GM13976 (cell line): Measurements from ENCODE around the gene ANO4.
"Not testable (repeated sequence)": the region's sequence is repeated elsewhere in the genome, so short reads cannot be mapped to it uniquely, and the experiment has no call there.

Experiments
- DNase-seq: peaks from one replicate; pipeline ENCODE4 v3.0.0; 2012; ENCODE audit warnings: low spot score
- in situ Hi-C: fragments of 300-500 bp; cut with MboI; formaldehyde crosslinking; loops from one replicate; pipeline ENCODE4 v1.12.0; 2022; ENCODE audit warnings: low sequenced_read_pairs, mixed read lengths, inconsistent platforms; ENCODE audit not compliant: unreplicated experiment
- TF ChIP-seq, protein P1 (sequence below): IDR thresholded peaks from 2 replicates; pipeline ENCODE4 v1.5.1; 2012; ENCODE audit warnings: borderline replicate concordance, mild to moderate bottlenecking; ENCODE audit not compliant: insufficient read depth; ENCODE audit errors: extremely low read depth, missing control alignments, control extremely low read depth

The ANO4 gene

DNA sequence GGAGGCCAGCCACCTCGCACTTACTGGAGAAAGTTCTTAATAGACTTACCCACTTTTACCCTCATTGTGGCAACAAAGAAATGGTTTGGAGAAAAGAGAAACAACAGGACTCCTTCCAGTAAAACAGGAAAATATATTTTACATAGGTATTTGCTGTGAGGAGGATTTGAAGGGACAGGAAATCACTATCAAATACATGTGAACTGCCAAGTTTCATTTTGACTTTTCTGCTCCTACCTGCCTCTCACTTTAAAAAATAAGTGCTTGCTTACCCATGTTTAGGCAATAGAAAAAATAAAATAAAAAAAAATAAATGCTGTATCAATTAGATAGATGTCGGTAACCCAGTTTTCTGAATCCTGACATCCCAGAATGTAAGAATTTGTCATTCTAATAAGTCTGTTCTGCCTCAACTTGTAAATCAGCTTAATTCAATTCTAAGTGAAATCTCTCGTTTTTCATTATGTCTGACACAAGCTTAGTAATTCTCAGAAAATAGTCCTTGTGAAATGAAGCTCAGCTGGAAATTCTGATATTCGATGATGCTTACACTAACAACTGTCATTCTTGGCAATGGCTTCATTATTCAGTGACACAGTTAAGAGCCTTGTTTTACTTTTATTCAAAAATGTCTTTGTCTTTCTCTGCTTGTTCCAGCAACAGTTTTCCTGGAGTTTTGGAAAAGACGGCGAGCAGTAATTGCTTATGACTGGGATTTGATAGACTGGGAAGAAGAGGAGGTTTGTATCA is 284.1 kb downstream of the ANO4 start:
- DNase-seq: no peak
- in situ Hi-C loops: no loop called here
- TF ChIP-seq, protein P1, sequence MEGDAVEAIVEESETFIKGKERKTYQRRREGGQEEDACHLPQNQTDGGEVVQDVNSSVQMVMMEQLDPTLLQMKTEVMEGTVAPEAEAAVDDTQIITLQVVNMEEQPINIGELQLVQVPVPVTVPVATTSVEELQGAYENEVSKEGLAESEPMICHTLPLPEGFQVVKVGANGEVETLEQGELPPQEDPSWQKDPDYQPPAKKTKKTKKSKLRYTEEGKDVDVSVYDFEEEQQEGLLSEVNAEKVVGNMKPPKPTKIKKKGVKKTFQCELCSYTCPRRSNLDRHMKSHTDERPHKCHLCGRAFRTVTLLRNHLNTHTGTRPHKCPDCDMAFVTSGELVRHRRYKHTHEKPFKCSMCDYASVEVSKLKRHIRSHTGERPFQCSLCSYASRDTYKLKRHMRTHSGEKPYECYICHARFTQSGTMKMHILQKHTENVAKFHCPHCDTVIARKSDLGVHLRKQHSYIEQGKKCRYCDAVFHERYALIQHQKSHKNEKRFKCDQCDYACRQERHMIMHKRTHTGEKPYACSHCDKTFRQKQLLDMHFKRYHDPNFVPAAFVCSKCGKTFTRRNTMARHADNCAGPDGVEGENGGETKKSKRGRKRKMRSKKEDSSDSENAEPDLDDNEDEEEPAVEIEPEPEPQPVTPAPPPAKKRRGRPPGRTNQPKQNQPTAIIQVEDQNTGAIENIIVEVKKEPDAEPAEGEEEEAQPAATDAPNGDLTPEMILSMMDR: no peak

DNA sequence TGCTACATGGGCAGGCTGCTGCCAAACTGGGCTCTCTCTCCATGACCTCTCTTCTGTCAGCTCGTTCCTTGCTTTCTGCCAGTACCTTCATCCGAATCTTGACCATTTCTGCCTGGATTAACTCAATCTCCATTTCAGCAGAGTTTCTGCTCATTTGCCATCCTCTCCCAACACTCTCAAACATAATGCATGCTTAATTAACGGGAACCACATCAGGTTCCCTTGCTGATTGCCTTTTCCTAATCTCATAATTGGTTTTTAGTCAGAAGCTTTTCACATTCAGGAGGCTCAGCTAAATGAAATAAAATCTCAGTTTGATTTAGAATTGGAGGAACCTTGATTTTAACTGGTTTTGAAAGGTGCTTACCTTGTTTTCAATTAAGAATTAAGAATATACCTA is 288.1 kb downstream of the ANO4 start:
- in situ Hi-C loops: no loop called here
- TF ChIP-seq, protein P1: no peak
- no peak for DNase-seq

DNA sequence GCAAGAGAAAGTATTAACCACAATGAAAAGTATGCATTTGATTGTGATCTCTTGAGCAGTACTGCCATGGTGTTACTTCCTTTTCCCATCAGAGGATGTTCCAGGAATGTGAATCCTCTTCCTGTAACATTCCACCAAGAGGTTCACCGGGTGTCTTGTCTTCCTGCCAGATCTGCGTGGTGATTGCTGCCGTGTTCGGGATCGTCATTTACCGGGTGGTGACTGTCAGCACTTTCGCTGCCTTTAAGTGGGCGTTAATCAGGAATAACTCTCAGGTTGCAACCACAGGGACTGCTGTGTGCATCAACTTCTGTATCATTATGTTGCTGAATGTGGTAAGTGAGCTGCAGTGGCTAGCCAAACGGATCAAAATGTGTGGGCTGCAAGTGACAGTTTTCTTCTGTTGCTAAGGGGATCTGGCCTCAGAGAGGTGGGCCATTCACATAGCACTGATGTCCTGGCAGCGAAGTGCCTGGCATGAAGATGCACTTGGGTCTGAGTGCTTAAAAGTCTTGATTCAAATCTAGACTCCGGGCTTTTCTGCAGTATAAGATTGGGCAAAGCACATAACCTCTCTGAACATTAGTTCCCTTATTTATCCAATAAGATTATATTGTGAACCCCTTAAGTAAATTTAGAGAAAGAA is 292.0 kb downstream of the ANO4 start:
- DNase-seq: no peak
- TF ChIP-seq, protein P1: no peak
- in situ Hi-C loops: no loop called here

DNA sequence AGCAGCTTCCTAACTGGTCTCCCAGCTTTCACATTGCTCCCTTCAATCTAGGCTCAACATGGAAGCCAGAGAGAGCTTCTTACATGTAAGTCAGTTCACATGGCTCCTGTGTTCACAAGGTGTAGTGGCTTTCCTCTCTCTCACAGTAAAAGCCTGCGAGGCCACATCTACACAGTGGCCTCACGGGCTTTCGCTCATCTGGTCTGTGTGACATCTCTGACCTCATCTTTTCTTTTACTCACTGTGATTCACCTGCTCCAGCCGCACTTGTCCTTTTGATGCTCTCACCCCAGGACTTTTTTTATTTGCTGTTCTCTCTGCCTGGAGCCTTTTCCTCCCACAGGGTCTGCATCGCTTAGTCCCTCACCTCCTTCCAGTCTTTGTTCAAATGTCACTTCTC is 293.3 kb downstream of the ANO4 start:
- no peak for DNase-seq
- TF ChIP-seq, protein P1: no peak
- in situ Hi-C loops: no loop called here

DNA sequence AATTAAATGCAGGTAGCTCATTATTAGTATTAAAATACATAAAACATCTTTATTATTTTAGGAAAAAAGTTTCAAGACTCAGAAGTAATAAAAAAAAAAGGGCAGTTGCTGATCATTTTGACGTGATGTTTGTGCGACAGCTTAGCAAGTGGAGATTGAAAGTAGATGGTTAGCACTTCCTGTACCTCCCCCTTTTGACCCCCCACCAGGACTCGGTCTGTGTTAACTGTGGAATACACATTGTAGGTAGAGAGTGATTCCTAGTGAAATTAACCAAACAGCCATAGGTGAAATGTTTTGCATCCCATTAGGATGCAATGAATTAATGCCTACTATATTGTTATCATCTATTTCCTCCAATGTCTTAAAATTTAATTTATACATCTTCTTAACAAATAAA is 294.7 kb downstream of the ANO4 start:
- in situ Hi-C loops: no loop called here
- DNase-seq: no peak
- TF ChIP-seq, protein P1: no peak

DNA sequence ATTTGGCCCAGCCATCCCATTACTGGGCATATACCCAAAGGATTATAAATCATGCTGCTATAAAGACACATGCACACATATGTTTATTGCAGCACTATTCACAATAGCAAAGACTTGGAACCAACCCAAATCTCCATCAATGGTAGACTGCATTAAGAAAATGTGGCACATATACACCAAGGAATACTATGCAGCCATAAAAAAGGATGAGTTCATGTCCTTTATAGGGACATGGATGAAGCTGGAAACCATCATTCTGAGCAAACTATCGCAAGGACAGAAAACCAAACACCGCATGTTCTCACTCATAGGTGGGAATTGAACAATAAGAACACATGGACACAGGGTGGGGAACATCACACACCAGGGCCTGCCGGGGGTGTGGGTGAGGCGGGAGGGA is 295.6 kb downstream of the ANO4 start:
- in situ Hi-C loops: not testable (repeated sequence)

DNA sequence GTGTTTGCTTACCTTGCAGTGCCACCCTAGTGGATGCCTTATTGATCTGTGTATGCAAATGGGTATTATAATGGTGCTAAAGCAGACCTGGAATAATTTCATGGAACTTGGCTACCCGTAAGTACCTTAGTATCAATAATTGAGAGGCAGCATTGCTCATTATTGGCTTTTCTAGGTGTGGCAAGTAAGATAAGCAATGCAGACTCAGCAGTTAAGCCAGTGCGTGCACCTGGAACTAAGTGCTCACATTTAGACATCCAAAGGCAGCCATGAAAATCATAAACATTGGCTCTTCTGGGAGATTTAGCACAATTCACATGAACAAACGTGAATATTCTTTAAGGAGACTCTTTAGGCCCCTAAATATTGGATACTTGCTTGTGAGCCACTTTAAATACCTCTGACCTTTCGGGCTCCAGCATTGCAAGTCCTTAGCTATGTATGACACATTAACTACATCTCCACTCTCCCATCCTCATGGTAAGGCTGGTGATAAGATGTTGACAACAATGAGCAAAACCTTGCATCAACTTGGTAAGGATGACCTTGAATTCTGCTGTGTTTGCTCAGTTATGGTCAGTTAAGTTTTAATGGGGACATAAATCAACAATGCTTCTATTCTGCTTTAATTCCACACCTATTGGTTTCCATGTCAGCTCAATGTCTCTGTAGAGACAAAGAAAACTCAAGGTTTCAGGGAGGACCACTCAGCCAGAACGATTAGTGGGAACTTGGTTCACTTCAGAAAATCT is 303.4 kb downstream of the ANO4 start:
- no peak for DNase-seq
- TF ChIP-seq, protein P1: no peak
- in situ Hi-C loops: no loop called here

More for the DNA sequence above, 295.6 kb downstream of the ANO4 start:
- DNase-seq: not testable (repeated sequence)
